GM18499 (cell line): Measurements from ENCODE around the gene SAMD10.
"Not testable (repeated sequence)": the region's sequence is repeated elsewhere in the genome, so short reads cannot be mapped to it uniquely, and the experiment has no call there.

Experiments
- ATAC-seq: cut with Tn5 transposase; IDR thresholded peaks from one replicate; pipeline ENCODE4 v1.9.1; 2021; ENCODE audit warnings: moderate number of reproducible peaks; ENCODE audit not compliant: insufficient read depth, unreplicated experiment

Gene SAMD10

DNA sequence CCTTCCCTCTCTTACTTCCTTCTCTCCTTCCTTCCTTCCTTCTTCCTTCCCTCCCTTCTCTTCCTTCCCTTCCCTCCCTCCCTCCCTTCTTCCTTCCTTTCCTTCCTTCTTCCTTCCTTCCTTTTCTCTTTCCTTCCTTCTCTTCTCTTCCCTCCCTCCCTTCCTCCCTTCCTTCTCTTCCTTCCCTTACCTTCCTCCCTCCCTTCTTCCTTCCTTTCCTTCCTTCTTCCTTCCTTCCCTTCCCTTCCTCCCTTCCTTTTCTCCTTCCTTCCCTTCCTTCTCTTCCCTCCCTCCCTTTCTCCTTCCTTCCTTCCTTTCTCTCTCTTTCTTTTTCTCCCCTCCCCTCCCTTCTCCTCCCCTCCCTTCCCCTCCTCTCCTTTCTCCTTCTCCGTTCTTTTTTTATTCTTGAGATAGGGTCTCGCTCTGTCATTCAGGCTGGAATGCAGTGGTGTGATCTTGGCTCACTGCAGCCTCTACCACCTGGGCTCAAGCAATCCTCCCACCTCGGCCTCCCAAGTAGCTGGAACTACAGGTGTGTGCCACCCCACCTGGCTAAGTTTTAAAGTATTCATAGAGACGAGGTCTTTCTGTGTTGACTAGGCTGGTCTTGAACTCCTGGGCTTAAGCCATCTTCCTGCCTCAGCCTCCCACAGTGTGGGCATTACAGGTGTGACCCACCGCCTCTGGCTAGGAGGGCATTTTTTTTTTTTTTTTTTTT is 8.6 kb downstream of the SAMD10 start:
- no peak for ATAC-seq

DNA sequence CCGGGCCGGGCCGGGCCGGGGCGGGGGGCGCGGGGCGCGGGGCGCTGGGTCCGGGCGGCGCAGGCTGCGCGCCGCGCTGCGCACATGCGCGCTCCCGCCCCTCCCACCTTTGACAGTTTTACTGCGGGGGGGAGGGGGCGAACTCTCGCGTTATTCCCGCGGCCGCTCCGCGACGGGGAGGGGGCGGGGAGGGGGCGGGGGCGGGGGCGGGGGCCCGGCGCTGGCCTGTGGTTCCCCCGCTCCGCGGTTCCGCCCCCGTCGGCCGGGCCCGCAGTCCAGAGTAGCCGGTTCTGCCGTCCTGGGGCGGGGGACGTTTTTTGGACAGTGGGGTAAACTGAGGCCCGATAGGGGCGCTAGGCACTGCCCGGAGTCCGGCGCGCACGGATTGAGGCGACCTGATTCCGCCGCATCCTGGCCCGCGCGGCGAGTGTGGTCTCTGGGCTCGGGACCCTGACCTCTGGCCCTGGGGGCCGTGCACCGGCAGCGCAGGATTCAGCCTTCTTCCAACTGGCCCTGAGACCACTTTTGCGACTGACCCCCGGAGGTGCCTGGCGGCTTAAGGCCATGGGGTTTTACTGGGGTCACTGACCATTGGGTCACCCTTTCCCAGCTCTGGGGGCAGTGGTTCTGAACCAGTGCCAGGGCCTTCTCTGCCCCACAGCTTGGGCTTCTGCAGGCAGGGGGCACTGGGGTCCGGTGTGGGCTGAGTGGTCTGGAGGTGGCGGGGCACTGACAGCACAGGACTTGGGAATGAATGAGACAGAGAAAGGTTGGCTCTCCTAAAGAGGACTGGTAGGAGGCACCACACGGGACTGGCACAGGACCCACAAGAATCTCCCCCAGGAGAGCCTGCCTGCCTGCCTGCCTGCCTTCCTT is 9.4 kb downstream of the SAMD10 start, which contains the start of gene ZNF512B:
ZNF512B (minus strand) TSS at position 93 of the 876 bp plus-strand sequence. CDS start 1,980 bp downstream, outside the sequence.
- ATAC-seq, result no peak

DNA sequence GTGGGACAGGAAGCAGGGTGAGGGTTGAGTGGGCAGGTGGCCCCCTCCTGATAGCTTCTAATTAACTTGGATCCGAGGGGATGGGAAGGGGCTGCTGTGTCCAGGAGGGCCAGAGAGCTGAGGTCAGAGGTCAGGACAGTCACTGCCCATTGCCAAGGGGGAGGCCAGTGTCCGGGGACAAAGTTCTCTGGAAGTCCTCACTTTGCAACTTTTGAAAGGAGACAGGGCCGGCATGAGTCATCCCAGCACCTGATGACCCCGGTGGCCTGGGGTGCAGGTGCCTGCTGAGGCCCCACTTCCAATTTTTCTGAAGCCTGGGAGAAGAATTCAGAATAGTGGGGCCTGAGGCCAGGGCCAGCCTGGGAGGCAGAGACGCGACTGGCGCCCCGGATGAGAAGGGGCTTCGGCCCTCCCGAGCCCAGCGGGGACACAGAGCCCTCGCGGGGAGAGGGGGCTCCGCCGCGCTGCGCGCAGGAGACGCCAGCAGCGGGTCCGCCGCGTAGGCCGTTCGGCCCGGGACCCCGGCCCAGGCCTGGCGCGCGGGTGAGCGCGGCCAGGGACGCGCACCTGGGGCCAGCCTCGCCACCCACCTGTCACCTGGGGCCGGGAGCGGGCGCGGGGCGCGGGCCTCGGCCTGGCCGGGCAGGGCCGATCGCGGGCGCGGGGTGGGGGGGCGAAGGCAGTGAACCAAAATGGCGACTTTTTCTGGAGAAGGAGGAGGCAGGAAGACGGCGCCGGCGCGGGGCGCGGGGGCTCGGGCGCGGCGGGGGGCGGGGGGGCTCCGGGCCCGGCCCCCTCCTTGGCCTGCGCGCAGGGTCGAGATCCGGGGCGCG is 10.3 kb downstream of the SAMD10 start:
- ATAC-seq, result no peak

DNA sequence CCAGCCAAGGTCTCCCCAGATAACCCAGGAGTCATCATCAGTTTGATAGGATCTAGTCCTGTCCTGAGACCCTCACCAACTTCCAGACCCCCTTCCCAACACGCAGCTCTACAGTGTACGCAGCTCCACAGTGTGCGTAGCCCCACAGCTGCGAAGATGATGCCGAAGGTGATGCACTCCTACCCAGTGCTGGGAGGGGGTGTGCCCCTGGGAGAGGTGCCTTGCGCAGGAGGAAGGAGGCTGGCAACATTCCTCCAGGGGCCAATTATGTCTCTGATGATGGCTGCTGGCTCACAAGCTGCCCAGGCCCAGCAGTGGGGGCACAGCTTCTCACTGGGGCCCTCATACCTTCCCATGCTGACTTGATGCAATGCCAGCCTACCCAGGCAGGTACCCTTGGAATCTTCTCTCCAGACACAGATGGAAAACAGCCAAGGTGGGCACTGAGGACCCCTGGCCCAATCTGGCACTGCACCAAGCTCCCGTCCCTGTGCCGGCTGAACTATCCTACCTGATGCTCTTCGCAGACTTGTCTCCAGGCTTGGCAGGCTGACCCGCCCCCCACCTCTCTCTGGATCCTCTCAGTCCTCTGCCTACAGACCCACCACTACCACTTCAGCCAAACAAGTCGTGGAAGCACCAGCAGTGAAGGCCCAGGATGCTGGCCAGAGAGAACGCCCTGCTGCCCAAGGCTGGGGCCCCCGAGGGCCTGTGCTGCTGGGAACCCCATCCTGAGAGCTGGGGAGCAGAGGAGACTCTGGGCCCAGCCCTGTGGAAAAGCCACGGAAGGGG is 11.1 kb downstream of the SAMD10 start:
- no peak for ATAC-seq

DNA sequence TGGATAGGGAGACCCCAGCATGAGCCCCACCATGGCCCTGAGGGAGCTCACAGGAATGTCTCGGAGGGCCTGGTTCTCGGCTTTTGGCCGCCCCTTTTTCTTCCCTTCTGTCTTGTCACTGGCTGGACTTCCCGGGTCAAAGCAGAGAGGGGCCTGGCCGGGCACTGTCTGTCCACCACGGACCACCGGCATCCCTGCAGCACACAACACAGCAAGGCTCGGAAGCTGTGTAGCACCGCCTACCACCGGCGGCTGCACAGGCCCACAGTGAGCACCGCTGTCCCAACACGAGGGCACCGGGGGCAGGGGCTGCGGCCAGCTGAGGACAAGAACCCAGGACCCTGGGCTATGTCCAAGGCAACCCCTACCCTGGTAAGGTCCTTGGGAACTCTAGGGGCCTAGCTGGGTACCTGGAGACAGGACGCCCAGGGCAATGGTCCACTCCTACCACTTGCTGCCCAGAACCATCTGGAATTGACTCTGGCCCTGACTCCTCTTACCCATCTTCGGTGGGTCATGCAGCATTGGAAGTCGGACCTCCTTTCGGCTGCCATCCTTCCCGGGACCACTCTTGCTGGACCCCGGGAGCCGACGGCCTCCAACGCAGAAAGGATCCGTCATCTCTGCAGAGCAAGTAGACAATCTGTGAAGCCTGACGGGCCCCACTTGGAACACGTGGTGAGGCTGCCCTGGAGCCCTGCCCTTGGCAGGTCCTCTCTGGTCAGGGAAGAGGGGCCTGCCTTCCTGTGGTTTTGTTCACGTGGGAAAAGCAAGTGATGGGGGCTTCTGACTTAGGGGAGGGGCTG is 11.9 kb downstream of the SAMD10 start:
- no peak for ATAC-seq

DNA sequence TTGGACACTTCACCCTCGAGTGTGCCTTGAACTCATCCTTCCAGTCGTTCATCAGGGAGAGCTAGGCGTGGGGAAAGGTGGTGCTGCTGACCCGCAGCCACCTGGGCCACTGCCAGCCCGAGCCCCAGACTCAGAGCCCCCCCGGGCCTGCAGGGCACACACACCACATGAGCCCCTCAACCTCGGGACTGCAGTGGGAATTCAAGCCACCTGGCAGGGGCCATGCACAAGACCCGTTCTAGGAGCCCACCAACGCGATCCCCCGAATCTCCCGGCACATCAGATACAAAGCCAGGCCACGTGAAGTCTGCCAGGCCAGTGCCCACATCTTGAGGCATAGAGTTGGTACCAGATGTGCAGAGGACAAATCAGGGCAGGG is 12.5 kb downstream of the SAMD10 start:
- no peak for ATAC-seq

DNA sequence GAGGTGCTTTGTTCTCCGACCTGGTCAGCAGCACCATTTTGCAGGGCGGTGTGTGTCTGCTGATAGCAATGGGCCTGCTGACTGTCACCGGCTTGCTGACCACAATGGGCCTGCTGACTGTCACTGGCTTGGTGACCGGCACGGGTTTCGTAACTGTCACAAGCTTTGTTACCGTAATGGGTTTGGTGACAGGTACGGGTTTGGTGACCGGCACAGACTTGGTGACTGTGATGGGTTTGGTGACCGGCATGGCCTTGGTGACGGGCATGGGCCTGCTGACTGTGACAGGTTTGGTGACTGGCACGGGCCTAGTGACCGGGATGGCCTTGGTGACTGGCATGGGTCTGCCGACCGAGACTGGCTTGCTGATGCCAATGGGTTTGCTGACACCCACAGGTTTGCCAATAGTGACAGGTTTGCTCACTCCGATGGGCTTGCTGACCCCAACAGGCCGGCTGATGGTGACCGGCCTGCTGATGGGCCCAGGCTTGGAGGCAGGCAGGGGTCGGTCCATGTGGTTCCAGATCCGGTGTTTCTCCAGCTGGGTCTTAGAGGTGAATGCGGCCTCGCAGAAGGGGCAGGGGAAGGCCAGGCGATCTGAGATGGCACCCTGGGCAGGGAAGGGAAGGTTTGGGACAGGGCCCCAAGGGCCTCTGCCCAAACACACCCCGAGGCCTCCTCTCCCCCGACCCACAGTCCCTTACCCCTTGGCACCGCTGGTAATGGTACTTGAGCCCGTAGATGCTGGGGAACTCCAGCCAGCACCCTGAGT is 13.1 kb downstream of the SAMD10 start:
- no peak for ATAC-seq

DNA sequence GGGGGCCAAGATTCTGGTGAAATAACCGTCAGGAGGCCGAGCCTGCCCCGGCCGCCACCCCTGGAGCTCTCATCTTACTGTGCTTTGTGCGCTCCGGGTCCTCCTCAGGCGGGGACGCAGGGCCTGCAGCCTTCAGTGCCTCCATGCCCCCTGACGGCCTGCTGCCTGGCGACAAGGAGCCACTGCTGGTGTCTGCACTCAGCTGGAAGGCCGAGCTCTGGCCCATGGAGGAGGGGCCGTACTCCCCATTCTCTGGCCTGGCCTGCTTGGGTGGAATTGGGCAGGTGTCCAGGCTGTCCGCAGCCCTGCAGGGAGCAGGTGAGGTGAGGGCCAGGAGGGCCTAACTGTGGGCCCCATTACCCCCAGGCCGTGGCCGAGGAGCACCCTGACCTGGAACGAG is 15.0 kb downstream of the SAMD10 start:
- ATAC-seq, result no peak

DNA sequence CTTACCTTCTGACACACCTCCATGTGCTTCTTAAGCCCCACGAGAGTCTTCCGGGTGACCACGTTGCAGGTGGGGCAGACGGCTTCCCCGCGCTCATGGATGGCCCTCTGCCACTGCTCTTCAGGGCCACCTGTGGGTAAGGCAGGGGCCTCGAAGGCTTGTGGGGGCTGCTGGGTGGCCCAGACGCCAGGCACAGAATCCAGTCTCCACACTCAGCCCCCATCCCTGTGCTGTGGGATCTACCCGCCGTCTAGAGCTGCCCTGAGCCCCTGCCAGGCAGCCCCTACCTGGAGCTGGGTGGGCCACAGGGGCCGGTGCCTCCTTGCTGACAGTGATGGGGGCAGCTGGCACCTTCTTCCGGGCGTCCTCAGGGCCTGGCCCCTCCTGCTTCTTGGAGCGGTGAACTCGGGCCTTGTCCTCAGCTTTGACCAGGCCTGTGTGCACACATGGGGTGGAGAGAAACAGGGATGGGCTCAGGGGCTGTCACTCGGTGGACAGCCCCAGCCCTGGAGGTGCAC is 15.6 kb downstream of the SAMD10 start:
- ATAC-seq, result no peak

DNA sequence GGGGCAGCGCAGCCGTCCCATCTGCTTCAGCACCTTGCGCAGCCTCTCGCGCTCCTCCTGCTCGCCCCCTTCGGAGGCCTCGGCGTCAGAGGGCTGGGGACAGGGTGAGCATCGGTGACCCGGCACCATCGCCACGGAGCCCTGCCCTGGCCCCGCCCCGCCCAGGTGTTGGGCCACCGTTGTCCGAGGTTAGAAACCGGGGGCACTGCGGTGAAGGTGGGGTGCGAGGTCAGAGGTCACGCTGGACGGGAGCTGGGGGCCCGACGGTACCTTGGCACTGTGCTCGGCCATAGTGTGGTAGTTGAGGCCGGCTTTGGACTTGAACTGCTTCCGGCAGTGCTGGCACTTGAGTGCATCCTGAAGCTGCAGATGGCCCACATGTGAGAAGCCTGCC is 16.1 kb downstream of the SAMD10 start:
- no peak for ATAC-seq

DNA sequence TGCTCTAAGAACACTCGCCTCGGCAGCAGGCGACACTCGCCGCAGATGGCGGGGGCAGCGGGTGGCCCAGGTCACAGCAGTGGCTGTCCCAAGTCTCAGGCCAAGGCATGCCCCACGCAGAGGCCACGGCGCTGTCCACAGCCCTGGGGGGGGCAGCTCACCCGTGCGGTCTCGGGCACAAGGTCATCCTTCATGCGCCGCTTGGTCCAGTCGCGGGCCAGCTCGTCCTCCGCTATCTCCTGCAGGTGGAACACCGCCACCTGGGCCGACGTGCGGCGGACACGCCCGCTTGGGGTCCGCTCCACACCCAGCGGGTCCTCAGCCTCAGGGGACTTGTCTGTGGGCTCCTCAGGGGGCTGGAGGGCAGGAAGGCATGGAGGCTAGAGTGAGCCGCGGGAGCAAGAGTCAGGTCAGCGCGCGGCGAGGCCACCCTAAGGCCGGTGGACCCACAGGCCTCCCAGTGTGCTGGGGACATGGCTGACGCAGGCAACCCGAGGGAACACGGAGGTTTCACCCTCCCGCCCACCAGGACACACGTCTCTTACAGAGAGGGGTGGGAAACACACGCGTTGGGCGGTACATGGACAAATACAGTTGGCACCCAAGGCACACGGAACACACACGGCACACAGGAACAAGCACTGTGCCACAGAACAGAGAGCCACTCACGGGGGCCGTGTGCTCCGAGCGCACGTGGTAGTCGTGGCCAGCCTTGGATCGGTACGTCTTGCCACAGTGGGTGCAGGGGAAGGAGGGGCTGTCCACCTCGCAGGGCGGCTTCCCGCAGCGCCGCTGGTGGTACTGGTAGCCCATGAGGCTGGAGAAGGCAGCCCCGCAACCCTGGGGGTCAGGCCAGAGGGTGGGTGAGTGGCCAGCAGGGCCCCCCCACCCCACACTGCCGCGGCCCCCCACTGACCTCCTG is 16.8 kb downstream of the SAMD10 start:
- no peak for ATAC-seq

DNA sequence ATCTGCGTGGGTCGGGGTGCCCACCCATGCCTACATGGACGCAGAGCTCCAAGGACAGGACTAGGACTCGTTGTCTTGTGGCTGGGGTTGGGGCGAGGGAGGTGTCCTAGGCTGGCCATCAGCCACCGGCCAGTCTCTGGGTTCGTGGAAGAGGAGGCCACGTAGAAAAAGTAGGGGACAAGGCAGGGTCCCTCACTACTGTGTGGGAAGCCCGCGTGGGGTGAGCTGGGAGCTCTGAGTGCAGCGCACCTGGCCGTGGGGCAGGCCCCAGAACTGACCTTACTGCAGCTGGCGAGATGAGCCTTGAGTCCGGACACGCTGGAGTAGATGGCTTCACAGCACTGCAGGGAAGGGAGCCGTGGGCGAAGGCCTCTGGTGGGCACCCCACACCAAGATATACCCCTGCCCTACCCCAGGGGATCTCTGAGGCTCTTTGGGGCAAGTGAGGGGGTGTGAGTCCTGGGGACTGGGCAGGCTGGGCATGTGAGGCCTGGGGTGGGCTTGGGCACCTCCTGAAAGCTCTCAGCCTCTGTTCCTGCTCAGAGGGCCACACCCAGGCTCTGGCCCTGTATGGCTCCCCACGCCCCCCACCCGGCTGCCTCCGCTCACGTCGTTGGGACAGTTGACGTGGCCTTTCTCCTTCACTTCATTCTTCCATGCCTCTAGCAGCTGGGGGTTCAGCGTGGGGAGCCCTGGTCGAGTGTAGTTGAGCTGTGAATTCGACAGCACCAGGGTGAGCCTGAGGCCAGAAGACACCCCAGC is 17.6 kb downstream of the SAMD10 start:
- ATAC-seq, result no peak

DNA sequence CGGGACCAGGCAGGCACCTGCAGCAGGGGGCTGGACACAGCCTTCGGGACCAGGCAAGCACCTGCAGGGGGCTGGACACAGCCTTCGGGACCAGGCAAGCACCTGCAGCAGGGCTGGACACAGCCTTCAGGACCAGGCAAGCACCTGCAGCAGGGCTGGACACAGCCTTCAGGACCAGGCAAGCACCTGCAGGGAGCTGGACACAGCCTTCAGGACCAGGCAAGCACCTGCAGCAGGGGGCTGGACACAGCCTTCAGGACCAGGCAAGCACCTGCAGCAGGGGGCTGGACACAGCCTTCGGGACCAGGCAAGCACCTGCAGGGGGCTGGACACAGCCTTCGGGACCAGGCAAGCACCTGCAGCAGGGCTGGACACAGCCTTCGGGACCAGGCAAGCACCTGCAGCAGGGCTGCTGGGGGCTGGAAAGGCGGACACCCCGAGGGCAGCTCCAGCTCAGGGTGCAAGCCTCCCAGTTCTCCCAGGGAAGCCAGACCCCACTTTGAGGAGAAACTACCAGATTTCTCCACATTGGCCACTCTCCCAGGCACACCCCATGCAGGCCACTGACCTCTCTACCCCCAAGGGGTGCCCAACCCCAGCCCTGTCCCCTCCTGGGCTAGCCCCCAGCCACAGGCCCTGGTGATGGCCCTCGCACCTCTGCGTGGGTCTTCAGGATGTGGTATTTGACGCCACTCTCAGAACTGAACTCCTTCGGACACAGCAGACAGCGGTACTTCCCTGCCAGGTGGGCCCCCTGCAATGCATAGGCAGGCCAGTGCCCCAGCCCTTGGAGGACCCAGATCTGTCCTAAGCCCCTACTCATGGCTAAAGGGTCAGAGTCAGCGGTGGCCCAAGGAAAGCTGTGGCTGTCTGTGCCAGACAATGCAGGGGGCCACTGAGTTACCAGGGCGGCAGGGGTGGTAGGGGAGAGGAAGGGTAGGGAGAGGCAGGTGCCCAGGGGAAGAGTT is 18.5 kb downstream of the SAMD10 start:
- not testable (repeated sequence) for ATAC-seq

DNA sequence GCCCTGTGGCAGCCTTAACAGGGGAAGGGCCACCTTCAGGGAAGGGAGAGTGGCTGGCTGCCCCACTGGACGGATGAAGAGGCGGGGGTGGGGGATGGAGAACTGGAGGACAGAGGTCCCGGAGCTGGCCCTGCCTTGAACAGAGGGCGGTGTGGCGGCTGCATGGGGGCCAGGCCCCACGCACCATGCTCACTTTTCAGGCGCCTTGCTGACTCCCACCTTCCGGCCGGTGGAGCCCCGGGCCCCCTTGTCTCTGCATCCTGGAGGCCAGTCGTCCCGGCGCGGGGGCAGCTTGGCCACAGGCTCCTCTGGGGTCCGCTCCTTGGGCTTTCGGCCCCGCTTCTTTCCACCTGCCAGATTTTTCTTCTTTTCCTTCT is 19.8 kb downstream of the SAMD10 start:
- ATAC-seq, result no peak

DNA sequence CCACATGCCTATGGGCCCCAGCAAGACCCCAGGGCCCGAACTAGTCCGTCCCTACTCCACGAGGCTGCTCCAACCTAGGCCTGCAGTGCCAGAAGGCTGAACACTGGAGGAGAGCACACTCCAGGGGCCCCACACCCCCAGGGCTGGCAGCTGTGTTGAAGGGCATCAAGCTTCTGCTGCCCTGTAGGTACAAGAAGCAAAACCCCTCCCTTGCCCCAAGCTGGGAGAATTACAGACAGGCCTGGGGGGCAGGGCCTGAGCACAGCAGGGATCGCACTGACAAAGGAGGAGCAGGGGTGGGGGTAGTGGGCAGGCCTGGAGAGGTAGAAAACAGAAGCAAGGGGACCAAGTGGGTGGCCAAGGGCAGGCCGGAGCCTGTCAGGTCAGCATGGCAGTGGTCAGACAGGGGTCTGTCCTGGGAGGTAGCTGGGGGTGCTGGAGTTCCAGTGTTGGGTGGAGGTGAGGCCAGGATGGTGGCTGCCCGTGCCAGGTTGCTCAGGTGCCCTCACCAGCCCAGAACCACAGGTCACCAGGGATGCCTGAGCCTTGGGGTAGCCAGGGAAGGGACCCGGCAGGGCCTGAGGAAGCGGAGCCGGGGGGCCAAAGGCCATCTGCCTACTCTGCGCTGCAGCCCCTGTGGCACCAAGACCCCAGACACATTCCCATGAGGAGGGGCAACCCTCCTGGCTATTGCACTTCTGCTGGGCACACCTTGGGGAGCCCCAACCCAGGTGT is 20.3 kb downstream of the SAMD10 start:
- ATAC-seq, result no peak
